Lower leg skin (tissue), 3 donors: ENCODE measurements around the gene ABLIM3.

Source experiments
- CTCF ChIP-seq, 3 donors: fragments of 450-650 bp; IDR thresholded peaks; one replicate each; pipeline ENCODE4 v1.5.1; 2016; ENCODE audit warnings: antibody characterized with exemption in 3 of 3, mild to moderate bottlenecking in 3 of 3, moderate library complexity in 2 of 3
- POLR2A ChIP-seq, 2 donors: fragments of 450-650 bp; IDR thresholded peaks; one replicate each; pipeline ENCODE4 v1.6.1; 2016 to 2017; ENCODE audit warnings: antibody characterized with exemption in 2 of 2, mild to moderate bottlenecking in 1 of 2, moderate library complexity in 1 of 2

- no peak for TF ChIP-seq CTCF (IDR thresholded peaks at IDR 0.05)
- no peak for TF ChIP-seq POLR2A (IDR thresholded peaks at IDR 0.05)
These were observed 94.5 kb downstream of the ABLIM3 start for GRCh38 chr5:149235841-149236240.
